Mesodermal cell (in vitro differentiated cells): Measurements from ENCODE around the gene HAUS6. TPM values are rescaled to one million over a fixed set of nuclear protein-coding genes. Genes with fewer than 3 reads are reported as not detected.
"Not testable (repeated sequence)": the region's sequence is repeated elsewhere in the genome, so short reads cannot be mapped to it uniquely, and the experiment has no call there.

Source experiments
- H3K27ac ChIP-seq: 2 replicates; pipeline ENCODE4 v1.7.0; 2013; ENCODE audit warnings: mild to moderate bottlenecking, low read depth, low read length, moderate library complexity; ENCODE audit not compliant: severe bottlenecking
- H3K36me3 ChIP-seq: 2 replicates; pipeline ENCODE4 v1.7.1; 2013; ENCODE audit warnings: mild to moderate bottlenecking, low read length, moderate library complexity; ENCODE audit not compliant: control insufficient read depth, insufficient read depth
- H3K4me1 ChIP-seq: one replicate; pipeline ENCODE4 v1.7.1; 2013; ENCODE audit warnings: mild to moderate bottlenecking, low read length; ENCODE audit not compliant: insufficient read depth, control insufficient read depth, poor library complexity, severe bottlenecking
- H3K4me3 ChIP-seq: 2 replicates; pipeline ENCODE4 v1.7.0; 2013; ENCODE audit warnings: low read length, control low read depth, mild to moderate bottlenecking; ENCODE audit not compliant: insufficient read depth, poor library complexity, severe bottlenecking; ENCODE audit errors: extremely low read depth
- H3K9me3 ChIP-seq: 2 replicates; pipeline ENCODE4 v1.7.1; 2013; ENCODE audit warnings: mild to moderate bottlenecking, low read length, moderate library complexity; ENCODE audit not compliant: control insufficient read depth
- WGBS, 2 experiments: methylation state at CpG; one replicate each; pipeline ENCODE4 v1.1.5; 2013; ENCODE audit warnings: missing lambda C conversion rate in 2 of 2; ENCODE audit not compliant: insufficient coverage in 2 of 2; 5-methylcytosine and 5-hydroxymethylcytosine counted together
- polyA plus RNA-seq, 2 experiments: library from polyadenylated mRNA; stranded (reverse); fragments of 50-300 nt; gene quantifications; one replicate each; pipeline ENCODE4 v1.2.3, GENCODE V29; 2013

The HAUS6 gene, protein sequence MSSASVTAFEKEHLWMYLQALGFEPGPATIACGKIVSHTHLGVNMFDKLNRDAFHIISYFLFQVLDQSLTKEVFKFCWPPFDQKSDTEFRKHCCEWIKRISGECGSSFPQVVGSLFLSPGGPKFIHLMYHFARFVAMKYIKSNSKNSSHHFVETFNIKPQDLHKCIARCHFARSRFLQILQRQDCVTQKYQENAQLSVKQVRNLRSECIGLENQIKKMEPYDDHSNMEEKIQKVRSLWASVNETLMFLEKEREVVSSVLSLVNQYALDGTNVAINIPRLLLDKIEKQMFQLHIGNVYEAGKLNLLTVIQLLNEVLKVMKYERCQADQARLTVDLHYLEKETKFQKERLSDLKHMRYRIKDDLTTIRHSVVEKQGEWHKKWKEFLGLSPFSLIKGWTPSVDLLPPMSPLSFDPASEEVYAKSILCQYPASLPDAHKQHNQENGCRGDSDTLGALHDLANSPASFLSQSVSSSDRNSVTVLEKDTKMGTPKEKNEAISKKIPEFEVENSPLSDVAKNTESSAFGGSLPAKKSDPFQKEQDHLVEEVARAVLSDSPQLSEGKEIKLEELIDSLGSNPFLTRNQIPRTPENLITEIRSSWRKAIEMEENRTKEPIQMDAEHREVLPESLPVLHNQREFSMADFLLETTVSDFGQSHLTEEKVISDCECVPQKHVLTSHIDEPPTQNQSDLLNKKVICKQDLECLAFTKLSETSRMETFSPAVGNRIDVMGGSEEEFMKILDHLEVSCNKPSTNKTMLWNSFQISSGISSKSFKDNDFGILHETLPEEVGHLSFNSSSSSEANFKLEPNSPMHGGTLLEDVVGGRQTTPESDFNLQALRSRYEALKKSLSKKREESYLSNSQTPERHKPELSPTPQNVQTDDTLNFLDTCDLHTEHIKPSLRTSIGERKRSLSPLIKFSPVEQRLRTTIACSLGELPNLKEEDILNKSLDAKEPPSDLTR
- 24.3 TPM for polyA plus RNA-seq (2013, experiment 1 of 2)
- polyA plus RNA-seq (2013, experiment 2 of 2) = 25.6 TPM

DNA sequence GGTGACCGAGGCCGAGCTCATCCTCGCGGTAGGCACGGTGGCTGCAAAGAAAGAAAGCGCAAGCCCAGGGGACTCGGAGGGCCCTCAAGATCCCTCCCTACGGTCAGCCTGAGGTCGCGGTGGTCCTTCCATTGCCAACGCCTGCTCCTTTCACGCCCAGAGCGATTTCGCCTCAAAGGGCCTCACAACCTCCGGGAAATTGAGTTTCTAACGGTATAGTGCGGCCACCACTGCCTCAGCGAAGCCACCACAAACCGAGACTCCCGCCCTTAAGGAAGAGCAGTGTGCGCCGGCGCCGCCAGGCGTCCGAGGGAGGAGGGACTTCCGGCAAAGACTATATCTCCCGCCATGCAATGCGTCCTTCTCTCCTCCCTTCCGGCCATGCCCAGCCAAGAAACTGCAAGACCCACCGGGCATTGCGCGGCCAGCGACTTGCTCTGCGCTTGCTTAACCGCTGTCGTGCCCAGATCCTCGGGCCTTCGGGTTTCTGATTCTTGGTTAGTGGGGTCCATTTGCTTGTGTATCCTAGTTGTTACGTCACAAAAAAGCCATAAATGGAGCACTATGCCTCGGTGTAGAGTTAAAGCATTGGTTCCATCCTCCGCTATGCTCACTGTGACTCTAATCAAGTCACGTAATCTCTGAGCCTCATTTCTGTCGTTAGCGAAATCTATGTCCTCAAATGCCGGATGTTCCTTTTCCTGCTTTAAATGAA is at the start of gene HAUS6:
Gene HAUS6 (minus strand): TSS at position 274 of the 715 bp plus-strand sequence. CDS start 253 bp downstream, at position 21.
- H3K36me3 ChIP-seq = peaks cover 18% of the 10 kb centered on the region
- H3K4me1 ChIP-seq = peaks cover 5% of the 10 kb centered on the region
- H3K9me3 ChIP-seq = no peaks in the 10 kb centered on the region
- H3K4me3 ChIP-seq = peak within 1 kb of the TSS; percentile 89
- 11 to 16% methylated on average over 23 to 39 of the region's 46 CpGs for WGBS, 2 experiments
- H3K27ac ChIP-seq = peak within 1 kb of the TSS; percentile 41

DNA sequence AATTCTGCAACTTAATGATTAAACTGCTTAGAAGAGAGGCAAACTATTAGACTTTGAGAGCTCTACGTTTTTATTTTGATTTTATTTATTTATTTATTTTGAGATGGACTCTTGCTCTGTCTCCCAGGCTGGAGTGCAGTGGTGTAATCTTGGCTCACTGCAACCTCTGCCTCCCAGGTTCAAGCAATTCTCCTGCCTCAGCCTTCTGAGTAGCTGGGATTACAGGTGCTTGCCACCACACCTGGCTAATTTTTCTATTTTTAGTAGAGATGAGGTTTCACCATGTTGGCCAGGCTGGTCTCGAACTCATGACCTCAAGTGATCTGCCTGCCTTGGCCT is 49.4 kb upstream of the HAUS6 start:
- H3K27ac ChIP-seq, H3K4me1 ChIP-seq: not testable (repeated sequence)
- 100% methylated on average over 1 of the region's 2 CpGs for WGBS, 2 experiments

DNA sequence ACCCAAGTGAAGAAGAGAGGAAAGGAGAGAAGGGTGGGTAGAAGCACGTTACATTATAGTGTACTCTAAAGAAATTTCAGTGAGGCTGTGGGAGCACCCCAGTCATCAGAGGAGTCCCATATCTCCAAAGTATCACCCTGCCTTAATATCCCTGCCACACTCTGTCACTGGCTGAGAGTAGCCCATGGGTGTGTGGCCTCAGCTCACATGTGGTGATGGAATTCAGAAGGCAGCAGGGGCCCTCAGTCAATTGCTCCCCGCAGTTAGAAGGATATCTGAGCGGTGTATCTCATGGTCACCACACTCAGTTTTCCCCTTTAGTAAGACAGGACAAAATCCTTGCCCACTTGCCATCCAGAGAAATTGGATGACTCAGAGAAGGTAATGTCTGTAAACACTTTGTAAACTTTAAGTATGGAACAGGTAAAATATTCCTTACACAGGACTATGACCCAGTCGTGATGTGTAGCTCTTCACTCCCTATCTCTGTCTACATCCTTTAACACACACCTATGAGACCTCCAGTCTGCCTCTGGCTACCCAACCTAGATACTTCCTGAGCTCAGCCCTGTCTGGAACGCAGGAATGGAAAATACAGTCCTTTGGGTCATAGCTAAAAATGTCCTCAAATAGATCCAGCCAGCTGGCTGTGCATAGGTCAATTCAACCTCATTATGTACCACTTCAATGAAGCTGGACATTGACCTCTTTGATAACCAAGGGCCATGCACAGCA is 48.9 kb upstream of the HAUS6 start:
- Histone ChIP-seq H3K9me3 (no peaks in the 10 kb centered on the region), H3K36me3 (no peaks in the 10 kb centered on the region), H3K4me1 (peaks cover 9% of the 10 kb centered on the region), H3K4me3 (no peak overlapping the region), H3K27ac (no peak overlapping the region)
- 64 to 92% methylated on average over 2 to 4 of the region's 5 CpGs for WGBS, 2 experiments

More for the DNA sequence above, 49.4 kb upstream of the HAUS6 start:
- not testable (repeated sequence) for H3K4me3 ChIP-seq, H3K9me3 ChIP-seq, H3K36me3 ChIP-seq

DNA sequence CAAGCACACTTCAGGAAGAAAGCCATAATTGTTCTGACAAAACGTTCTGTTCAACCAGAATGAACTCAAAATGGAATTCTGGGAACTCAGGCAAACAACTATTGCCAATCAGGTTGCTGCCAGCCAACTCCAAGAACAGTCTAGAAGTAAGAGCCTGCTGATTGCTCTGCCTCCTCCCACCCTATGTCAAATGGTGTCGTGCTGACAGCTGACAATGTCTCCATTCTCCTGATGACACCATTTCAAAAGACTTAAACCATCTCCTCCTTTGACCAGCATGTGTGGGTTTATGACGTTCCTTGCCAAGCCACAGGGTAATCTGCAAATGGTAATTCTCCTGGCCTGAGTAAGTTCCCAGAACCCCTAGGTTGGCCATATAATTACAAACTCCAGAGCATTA is 46.5 kb upstream of the HAUS6 start:
- WGBS, 2 experiments = 75% methylated on average over 3 of the region's 3 CpGs
- Histone ChIP-seq H3K4me1 (peaks cover under 1% of the 10 kb centered on the region), H3K4me3 (no peak overlapping the region), H3K9me3 (no peaks in the 10 kb centered on the region), H3K36me3 (no peaks in the 10 kb centered on the region), H3K27ac (no peak overlapping the region)

DNA sequence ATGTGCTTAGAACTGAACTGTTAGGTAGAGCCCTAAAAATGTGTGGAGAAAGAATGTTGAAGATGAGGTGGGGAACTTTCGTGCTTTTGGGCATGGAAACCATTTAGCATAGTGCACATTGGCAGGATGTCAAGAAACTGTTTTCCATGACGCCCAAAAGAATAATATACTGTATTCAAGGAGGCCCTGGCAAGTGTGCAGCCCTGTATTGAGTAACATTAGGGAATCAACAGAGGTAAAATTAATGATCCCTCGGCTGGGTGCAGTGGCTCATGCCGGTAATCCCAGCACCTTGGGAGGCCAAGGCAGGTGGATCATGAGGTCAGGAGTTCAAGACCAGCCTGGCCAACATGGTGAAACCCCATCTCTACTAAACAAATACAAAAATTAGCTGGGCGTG is 45.5 kb upstream of the HAUS6 start:
- Histone ChIP-seq H3K27ac (no peak overlapping the region), H3K4me3 (no peak overlapping the region), H3K36me3 (no peaks in the 10 kb centered on the region), H3K9me3 (no peaks in the 10 kb centered on the region), H3K4me1 (no peaks in the 10 kb centered on the region)
- WGBS, 2 experiments = 89 to 100% methylated on average over 2 to 4 of the region's 5 CpGs

DNA sequence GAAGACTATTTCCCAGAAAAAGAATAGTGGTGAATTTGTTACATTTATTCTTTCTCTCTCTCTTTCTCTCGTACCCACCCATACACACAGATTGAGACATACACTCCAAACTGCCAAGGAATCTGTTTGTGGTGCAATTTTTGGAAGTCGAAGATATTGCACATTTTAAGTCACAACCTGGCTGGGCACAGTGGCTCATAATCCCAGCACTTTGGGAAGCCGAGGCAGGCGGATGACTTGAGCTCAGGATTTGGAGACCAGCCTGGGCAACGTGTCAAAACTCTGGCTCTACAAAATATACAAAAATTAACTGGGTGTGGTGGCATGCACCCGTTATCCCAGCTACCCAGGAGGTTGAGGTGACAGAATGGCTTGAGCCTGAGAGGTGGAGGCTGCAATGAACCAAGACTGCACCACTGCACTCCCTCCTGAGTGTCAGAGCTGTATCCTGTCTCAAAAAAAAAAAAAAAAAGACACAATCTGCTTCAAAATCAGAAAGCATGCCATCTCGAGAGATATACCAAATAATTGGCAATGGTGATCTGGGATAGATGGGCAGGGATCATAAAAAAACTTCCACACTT is 43.8 kb upstream of the HAUS6 start:
- Histone ChIP-seq H3K4me3 (no peak overlapping the region), H3K4me1 (no peaks in the 10 kb centered on the region)
- whole genome bisulfite sequencing, 2 experiments = 87 to 91% methylated on average over 4 of the region's 7 CpGs

DNA sequence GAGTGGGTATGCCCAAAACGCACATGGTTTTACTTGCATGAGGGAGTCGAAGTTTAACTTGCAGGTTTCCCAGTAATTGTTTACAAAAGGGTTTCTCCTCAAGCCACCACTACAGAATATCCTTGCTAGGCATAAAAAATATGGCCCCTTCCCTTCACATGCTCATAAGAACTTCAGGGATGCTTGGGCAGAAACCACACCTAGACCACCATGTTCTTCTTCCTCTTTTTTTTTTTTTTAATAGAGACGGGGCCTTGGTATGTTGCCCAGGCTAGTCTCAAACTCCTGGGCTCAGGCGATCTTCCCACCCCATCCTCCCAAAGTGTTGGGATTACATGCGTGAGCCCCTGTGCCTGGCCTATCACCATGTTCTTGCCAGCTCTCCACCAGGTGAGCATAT is 43.2 kb upstream of the HAUS6 start:
- Histone ChIP-seq H3K36me3 (no peaks in the 10 kb centered on the region), H3K4me3 (no peak overlapping the region), H3K4me1 (no peaks in the 10 kb centered on the region), H3K27ac (no peak overlapping the region), H3K9me3 (no peaks in the 10 kb centered on the region)
- 86 to 93% methylated on average over 2 of the region's 5 CpGs for WGBS, 2 experiments

More for the DNA sequence above, 43.8 kb upstream of the HAUS6 start:
- no peaks in the 10 kb centered on the region for H3K9me3 ChIP-seq
- no peak overlapping the region for H3K27ac ChIP-seq
- H3K36me3 ChIP-seq = no peaks in the 10 kb centered on the region

DNA sequence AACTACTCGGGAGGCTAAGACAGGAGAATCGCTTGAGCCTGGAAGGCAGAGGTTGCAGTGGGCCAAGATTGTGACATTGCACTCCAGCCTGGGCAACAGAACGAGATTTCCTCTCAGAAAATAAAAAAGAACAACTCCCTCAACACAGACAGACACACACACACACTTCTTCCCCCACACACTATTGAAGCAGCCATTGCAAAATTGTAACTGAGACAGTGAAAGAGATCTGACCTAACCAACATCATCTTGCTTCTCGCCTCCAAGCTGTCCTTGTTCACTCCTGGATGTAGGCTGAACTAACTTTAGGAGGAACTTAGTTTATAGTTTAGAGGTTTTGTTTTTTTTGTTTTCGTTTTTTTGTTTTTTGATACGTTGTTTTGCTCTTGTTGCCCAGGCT is 37.6 kb upstream of the HAUS6 start:
- Histone ChIP-seq H3K9me3 (no peaks in the 10 kb centered on the region), H3K4me1 (no peaks in the 10 kb centered on the region), H3K36me3 (no peaks in the 10 kb centered on the region), H3K4me3 (no peak overlapping the region), H3K27ac (no peak overlapping the region)
- WGBS, 2 experiments = 94 to 96% methylated on average over 3 of the region's 6 CpGs

DNA sequence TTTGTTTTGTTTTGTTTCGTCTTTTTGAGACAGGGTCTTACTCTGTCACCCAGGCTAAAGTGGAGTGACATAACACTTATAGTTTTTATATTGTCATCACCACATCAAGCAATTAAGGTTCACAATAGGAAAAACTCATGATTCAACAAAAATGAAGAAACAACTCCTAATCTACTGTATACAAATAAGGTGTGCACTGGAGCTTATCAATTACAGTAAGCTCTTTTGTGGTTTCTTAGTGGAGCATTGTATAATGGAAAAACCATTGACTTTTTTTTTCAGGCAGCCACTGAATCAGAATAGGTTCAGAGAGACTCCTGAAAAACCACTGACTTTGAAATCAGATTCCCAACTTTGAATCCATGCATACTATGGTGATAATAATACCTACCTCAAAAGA is 35.4 kb upstream of the HAUS6 start:
- Histone ChIP-seq H3K27ac (no peak overlapping the region), H3K9me3 (no peaks in the 10 kb centered on the region), H3K36me3 (no peaks in the 10 kb centered on the region), H3K4me3 (no peak overlapping the region), H3K4me1 (no peaks in the 10 kb centered on the region)
- no CpG with 5 or more reads among the region's 1 CpG for WGBS, 2 experiments

DNA sequence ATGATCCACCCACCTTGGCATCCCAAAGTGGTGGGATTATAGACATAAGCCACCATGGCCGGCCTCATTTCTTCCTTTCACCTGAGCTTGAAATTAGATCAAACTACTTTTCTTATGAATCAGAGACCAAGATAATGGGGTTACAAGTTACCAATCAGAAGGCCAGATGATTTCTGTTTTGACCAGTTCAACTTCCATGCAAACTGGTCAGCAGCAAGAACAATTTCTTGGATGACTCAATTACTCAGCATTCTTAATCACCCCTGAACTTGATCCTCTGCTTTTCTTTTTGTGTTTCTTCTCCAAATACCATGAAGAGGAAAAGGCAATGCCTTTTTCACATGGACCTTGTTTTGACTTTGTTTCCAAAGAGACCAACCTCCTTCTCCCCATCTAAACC is 34.6 kb upstream of the HAUS6 start:
- no peak overlapping the region for H3K4me3 ChIP-seq
- H3K27ac ChIP-seq = no peak overlapping the region
- H3K4me1 ChIP-seq = no peaks in the 10 kb centered on the region
- no peaks in the 10 kb centered on the region for H3K36me3 ChIP-seq
- no peaks in the 10 kb centered on the region for H3K9me3 ChIP-seq
- WGBS, 2 experiments = no CpG with 5 or more reads among the region's 1 CpG
